Stimulated activated naive B cell treated with anti-CD40 and anti-IgM and Interleukin-4, amounts not matched to agents 10 μg/mL and 1 μg/mL and 100 μg/mL, for 72 hours (primary cell): ENCODE measurements around the gene HINT1.
"Not testable (repeated sequence)": the region's sequence is repeated elsewhere in the genome, so short reads cannot be mapped to it uniquely, and the experiment has no call there.

Experiments
- ATAC-seq, 2 donors: fragments of 150-1000 bp; cut with Tn5 transposase; replicated peaks; 2 replicates each; pipeline ENCODE4 v1.10.0; 2021; ENCODE audit warnings: moderate library complexity in 1 of 2
- DNase-seq: peaks from one replicate; pipeline ENCODE4 v3.0.0; 2021
- H3K27ac Mint-ChIP-seq: one replicate; pipeline ENCODE4 v1.8.0; 2022; ENCODE audit warnings: mild to moderate bottlenecking, mixed read lengths
- H3K27me3 Mint-ChIP-seq, 2 donors: one replicate each; pipeline ENCODE4 v1.8.0; 2022; ENCODE audit warnings: mixed read lengths in 2 of 2
- H3K36me3 Mint-ChIP-seq, 2 donors: one replicate each; pipeline ENCODE4 v1.8.0; 2022; ENCODE audit warnings: mixed read lengths in 2 of 2, mild to moderate bottlenecking in 1 of 2
- H3K4me1 Mint-ChIP-seq, 2 donors: one replicate each; pipeline ENCODE4 v1.8.0; 2022; ENCODE audit warnings: mixed read lengths in 2 of 2, mild to moderate bottlenecking in 1 of 2
- H3K4me3 Mint-ChIP-seq, 2 donors: one replicate each; pipeline ENCODE4 v1.8.0; 2022; ENCODE audit warnings: mild to moderate bottlenecking in 2 of 2, mixed read lengths in 2 of 2, moderate library complexity in 1 of 2
- H3K9me3 Mint-ChIP-seq, 2 donors: one replicate each; pipeline ENCODE4 v1.8.0; 2022; ENCODE audit warnings: mixed read lengths in 2 of 2, mild to moderate bottlenecking in 1 of 2

The HINT1 gene

DNA sequence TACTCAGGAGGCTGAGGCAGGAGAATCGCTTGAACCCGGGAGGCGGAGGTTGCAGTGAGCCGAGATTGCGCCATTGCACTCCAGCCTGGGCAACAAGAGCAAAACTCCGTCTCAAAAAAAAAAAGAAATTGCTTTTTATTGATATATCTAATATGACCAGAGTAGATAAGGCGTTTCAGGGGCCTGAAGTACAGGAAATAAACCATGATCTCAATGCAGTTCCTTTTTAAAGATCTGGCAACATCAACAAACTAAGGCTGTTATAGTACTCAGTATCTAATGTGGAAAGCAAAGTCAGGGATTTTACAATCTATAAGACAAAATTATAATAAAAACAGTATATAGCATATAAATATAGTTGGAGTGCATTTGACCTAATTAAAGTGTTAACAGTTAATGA is 28.8 kb upstream of the HINT1 start:
- not testable (repeated sequence) for H3K4me3 Mint-ChIP-seq, H3K27me3 Mint-ChIP-seq, H3K4me1 Mint-ChIP-seq, H3K9me3 Mint-ChIP-seq, H3K27ac Mint-ChIP-seq, ATAC-seq, DNase-seq
- H3K36me3 Mint-ChIP-seq, result peaks cover 21 to 23% of the 10 kb centered on the region in 2 donors

DNA sequence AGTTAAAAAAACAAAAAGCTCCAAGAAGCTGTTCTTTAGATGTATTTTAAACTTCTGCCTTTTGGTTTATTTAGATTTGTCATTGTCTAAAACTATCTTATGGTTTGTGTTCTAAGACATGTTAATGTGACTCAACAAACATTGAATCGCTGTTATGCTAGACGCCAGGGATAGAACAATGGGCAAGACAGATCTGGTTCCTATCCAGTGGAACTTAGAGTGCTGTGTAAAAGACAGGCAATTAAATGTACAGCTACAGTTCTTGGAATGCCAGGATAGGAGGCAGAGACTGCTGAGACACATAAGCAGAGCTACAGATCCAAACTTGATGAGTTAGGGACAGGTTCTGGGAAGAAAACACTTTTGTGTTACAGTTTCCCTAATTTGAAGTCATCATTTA is 28.1 kb upstream of the HINT1 start:
- no peak overlapping the region for H3K27ac Mint-ChIP-seq
- no peak overlapping the region for H3K4me3 Mint-ChIP-seq
- peaks cover 21 to 23% of the 10 kb centered on the region in 2 donors for H3K36me3 Mint-ChIP-seq

DNA sequence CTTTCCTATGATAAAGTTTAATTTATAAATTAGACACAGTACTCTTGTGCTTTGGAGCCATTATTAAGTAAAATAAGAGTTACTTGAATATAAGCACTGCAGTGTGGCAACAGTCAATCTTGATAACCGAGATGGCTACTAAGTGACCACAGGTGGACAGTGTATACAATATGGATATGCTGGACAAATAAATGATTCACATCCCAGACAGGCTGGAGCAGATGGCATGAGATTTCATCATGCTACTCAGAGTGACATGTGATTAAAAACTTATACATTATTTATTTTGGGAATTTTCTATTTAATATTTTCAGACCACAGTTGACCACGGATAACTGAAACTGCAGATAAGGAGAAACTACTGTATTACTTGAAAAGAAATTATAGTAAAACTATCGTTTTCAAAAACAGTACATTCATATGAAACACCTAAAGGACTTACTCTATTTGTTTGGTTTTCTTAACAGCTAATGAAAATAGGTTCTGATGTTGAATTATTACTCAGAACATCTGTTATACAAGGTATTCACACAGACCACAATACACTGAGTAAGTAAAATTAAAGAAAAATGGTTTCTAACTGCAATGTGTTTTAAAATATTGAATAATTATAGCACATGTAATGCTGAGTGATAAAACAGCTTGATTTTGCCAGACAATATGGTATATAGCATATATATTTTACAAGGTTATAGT is 21.7 kb upstream of the HINT1 start:
- Mint-ChIP-seq H3K27ac (no peak overlapping the region), H3K4me1 (no peaks in the 10 kb centered on the region), H3K36me3 (peaks cover 21 to 27% of the 10 kb centered on the region in 2 donors), H3K27me3 (no peaks in the 10 kb centered on the region), H3K9me3 (no peaks in the 10 kb centered on the region), H3K4me3 (no peak overlapping the region)
- ATAC-seq, result no peak
- DNase-seq, result no peak

More for the DNA sequence above, 28.1 kb upstream of the HINT1 start:
- H3K9me3 Mint-ChIP-seq, result no peaks in the 10 kb centered on the region
- H3K4me1 Mint-ChIP-seq, result no peaks in the 10 kb centered on the region
- DNase-seq (no peak), ATAC-seq (no peak)
- H3K27me3 Mint-ChIP-seq, result no peaks in the 10 kb centered on the region

DNA sequence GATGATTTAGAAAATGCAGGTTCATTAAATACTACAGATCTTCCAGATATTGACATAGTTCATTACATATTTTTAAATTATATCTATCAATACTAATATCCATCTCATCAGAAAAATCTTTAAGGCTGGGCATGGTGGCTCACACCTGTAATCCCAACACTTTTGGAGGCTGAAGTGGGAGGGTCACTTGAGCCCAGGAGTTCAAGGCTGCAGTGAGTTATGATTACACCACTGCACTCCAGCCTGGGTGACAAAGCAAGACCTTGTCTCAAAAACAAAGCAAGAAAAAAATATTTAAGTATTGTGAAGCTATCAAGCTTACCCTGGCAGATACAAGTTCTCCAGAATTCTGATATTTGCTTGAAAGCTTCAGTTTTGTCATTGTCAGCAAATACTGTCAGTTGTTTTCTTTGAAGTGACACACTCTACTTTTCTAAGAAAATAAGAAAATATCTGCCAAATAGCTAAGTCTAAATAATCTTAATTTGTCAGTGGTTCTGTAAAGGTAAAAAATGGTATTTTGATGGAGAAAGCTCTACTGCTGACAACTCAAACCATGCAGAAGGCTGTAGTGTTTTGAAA is 20.6 kb upstream of the HINT1 start:
- ATAC-seq (no peak), DNase-seq (no peak)
- H3K27ac Mint-ChIP-seq, result no peak overlapping the region
- no peaks in the 10 kb centered on the region for H3K27me3 Mint-ChIP-seq
- peaks cover 18 to 23% of the 10 kb centered on the region in 2 donors for H3K36me3 Mint-ChIP-seq
- H3K9me3 Mint-ChIP-seq, result no peaks in the 10 kb centered on the region
- no peak overlapping the region for H3K4me3 Mint-ChIP-seq
- H3K4me1 Mint-ChIP-seq, result no peaks in the 10 kb centered on the region

DNA sequence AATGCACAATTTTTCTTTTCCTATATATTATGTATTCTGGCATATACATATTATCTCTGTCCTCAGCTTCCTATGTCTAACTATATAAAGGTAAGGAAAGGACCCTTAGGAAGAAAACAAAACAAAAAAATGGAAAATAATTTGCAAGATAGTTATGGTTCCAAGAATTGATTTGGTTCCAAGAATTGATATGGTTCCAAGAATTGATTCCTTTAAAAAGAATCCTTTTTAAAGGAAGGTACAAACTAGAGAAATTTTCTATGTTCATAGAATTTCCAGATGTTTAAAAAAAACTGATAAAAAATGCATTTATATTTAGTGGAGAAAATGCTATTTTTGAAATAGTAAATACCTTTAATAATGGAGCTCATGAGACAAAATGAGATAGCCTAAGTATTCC is 17.8 kb upstream of the HINT1 start:
- Mint-ChIP-seq H3K4me1 (peaks cover 5% of the 10 kb centered on the region in 2 donors), H3K27ac (no peak overlapping the region), H3K27me3 (no peaks in the 10 kb centered on the region), H3K36me3 (peaks cover 9 to 16% of the 10 kb centered on the region in 2 donors), H3K9me3 (no peaks in the 10 kb centered on the region), H3K4me3 (no peak overlapping the region)
- no peak for DNase-seq
- no peak for ATAC-seq

DNA sequence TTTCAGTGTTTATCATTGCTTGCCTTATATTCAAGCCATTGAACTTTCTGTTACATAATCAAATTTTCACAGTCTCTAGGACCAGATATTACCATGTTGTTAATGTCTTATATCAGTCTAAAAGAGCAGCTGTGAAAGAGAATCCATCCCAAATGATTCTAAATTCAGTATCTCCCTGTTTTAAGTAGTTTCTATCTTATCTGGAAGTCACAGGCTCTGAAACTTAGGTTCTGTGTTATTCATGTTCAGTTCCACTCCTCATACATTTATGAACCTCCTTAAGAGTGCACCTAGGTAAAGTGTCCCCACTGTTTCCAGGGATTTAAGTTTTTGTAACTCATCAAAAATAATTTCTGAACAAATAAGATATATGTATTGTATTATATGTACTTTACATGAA is 15.4 kb upstream of the HINT1 start:
- ATAC-seq (no peak), DNase-seq (no peak)
- H3K4me3 Mint-ChIP-seq, result no peak overlapping the region
- peaks cover 10 to 23% of the 10 kb centered on the region in 2 donors for H3K36me3 Mint-ChIP-seq
- H3K27ac Mint-ChIP-seq, result no peak overlapping the region
- H3K9me3 Mint-ChIP-seq, result no peaks in the 10 kb centered on the region
- H3K4me1 Mint-ChIP-seq, result peaks cover 11 to 15% of the 10 kb centered on the region in 2 donors
- no peaks in the 10 kb centered on the region for H3K27me3 Mint-ChIP-seq

DNA sequence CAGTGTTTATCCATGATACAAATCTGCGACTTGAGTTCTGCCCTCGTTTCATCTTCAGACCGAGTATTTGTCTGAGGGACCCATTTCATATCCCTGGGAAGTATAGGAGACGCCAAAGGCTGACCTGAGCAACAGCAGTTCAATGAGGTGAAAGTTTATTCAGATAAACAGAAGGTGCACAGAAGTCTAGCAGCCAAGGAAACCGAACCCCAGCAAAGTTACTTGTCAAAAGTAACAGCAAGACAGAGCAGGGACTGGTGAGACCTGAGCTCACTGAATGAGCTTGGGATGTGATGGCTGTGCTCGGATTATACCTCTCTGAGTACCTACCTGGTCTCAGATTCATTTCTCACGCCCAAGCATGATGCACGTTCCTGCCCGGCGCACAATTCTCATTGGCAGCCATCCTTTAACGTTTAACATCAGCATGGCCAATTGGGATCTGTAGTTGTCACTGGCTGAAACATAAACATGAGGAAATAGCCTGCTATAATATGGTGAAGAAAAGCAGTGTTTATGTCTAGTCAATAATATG is 6.3 kb upstream of the HINT1 start:
- Mint-ChIP-seq H3K27ac (peak overlapping the region; percentile 98), H3K4me3 (peak overlapping the region; percentile 92 to 98), H3K27me3 (no peaks in the 10 kb centered on the region), H3K4me1 (peaks cover 18 to 37% of the 10 kb centered on the region in 2 donors), H3K9me3 (no peaks in the 10 kb centered on the region), H3K36me3 (peaks cover 0 to 10% of the 10 kb centered on the region in 2 donors)
- DNase-seq, result no peak
- no peak for ATAC-seq

DNA sequence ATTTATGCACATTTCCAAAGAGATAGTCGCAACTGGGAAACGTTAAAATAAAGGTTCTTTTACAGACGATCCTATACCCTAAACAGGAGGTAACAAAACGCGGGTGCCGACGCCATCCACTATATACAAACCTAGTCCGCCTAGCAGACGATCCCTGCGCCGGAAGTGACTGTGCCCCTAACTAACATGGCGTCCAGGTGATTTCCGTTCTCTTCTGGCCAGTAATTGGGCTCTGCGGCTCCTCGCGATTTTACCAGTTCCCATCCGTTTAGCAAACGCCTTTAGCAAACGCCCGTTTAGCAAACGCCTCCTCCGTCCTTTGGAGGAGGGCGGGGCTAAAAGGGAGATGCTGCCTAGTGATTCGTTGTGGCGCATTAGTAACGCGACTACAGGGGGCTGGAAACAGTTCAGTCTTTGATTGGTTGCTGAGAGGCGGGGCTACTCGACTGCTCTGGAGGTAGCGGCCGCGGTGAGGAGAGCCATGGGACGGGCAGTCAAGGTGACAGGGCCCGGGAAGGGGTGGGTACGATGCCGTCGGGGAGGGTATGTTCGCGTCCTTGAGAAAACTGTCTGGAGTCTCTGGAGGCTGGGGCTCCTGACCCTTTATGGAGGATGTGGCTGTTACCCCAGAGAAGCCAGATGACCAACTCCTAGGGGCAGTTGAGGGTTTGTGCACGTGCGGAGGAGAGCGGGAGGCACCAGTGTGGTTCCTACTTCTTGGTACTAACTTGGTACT is 5.7 kb upstream of the HINT1 start, which contains the start of gene LYRM7:
Gene LYRM7, plus strand, starts transcription at position 405 of the 736 bp plus-strand sequence. Its CDS starts 77 bp downstream, at position 482.
- H3K36me3 Mint-ChIP-seq, result peaks cover 0 to 7% of the 10 kb centered on the region in 2 donors
- ATAC-seq (peak; percentile 97 to 98), DNase-seq (peak; percentile 97)
- peak within 1 kb of the TSS; percentile 92 to 98 for H3K4me3 Mint-ChIP-seq
- no peaks in the 10 kb centered on the region for H3K9me3 Mint-ChIP-seq
- peaks cover 19 to 42% of the 10 kb centered on the region in 2 donors for H3K4me1 Mint-ChIP-seq
- H3K27me3 Mint-ChIP-seq, result no peaks in the 10 kb centered on the region
- H3K27ac Mint-ChIP-seq, result peak within 1 kb of the TSS; percentile 98

DNA sequence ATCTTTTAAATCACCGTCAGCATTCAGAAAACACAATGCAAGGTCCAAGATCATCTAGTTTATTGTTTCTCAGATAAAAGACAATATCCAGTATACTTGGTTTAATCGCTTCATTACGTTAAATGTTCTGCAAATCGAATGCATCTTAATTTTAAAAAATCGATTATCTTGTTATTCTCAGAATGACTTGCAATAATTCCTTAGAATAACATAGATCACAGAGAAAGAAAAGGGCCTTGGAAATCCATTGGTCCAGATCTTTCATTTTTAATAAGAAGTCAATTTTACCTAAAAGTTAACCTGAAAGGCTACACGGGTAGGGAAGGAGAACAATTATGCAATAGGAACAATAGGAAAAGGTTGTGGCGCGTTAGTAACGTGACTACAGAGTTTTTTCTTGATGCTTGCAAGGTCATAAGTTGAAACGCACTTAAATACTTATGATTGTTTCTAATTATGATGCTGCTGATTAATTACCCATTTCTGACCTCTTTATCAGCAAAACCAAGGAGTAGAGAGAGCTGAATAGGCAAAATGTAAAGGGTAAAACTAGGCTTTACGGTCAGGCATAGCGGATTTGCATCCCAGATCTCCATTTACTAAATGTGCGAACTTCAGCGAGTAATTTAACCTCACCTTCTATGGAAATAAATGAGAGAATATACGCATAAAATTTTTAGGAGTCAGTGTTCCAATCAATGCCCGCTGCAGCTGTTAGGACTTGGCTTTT is 4.9 kb upstream of the HINT1 start:
- H3K27ac Mint-ChIP-seq, result peak overlapping the region; percentile 98
- peak overlapping the region; percentile 92 to 98 for H3K4me3 Mint-ChIP-seq
- no peaks in the 10 kb centered on the region for H3K27me3 Mint-ChIP-seq
- ATAC-seq (no peak), DNase-seq (no peak)
- peaks cover 19 to 50% of the 10 kb centered on the region in 2 donors for H3K4me1 Mint-ChIP-seq
- H3K9me3 Mint-ChIP-seq, result no peaks in the 10 kb centered on the region
- peaks cover 0 to 7% of the 10 kb centered on the region in 2 donors for H3K36me3 Mint-ChIP-seq

DNA sequence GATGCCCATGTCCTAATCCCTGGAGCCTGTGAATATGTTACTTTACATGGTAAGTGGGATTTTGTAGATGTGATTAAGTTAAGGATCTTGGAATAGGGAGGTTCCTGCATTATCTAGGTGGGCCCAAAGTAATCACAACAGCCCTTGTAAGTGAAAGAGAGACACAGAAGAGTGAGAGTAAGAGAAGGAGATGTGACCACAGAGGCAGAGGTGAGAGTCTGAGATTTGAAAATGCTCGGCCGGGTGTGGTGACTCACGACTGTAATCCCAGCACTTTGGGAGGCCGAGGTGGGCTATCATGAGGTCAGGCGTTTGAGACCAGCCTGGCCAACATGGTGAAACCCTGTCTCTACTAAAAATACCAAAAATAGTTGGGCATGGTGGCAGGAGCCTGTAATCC is 2.6 kb upstream of the HINT1 start:
- H3K27me3 Mint-ChIP-seq, result no peaks in the 10 kb centered on the region
- ATAC-seq (no peak), DNase-seq (no peak)
- H3K36me3 Mint-ChIP-seq, result peaks cover 4 to 5% of the 10 kb centered on the region in 2 donors
- no peak overlapping the region for H3K4me3 Mint-ChIP-seq
- H3K9me3 Mint-ChIP-seq, result no peaks in the 10 kb centered on the region
- no peak overlapping the region for H3K27ac Mint-ChIP-seq
- peaks cover 19 to 46% of the 10 kb centered on the region in 2 donors for H3K4me1 Mint-ChIP-seq

DNA sequence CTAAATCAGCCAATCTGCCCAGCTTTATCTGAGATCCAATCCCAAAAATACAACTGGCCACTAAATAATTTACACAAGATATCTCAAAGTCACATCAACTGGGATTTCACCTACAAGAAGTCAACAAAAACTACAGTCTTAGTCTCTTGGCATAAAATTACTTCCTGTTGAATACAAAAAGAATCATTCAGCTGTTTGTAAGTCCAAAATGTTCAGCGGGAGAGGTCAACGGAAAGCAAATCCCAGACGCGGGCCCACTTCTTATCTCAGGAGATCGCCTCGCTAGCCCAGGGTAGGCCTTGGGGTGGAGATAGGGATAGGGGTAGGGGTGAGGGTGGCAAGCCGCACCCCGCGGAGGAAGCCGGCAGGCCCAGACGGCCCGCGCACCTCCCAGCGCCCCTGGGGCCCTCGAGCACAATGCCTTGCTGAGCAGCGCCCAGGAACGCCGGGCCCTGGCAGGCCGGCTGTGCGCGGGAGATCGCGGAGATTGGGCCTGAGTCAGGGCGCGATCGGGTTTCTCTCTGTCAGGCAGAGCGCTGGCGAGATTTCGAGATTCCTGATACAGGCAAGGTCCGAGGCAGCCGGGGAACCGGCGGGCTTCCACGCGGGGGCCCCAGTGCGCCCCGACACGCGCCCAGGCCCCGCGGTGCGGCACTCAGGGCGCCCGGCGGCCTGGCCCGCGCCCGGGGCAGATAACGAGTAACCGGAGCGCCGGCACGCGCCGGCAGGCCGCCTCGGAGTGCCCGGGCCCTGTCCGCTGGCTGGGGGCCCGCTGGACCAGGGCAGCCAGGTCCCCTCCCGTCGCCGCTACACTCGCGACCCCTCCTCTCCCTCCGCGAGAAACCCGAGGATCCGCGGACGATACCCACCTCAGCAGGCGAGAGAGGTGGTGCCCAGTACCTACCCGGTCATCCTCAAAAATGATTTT is 601 bp downstream of the HINT1 start:
- DNase-seq (peak; percentile 65), ATAC-seq (peak; percentile 77 to 82)
- no peaks in the 10 kb centered on the region for H3K9me3 Mint-ChIP-seq
- no peaks in the 10 kb centered on the region for H3K27me3 Mint-ChIP-seq
- peak overlapping the region; percentile 92 to 94 for H3K4me3 Mint-ChIP-seq
- H3K36me3 Mint-ChIP-seq, result peaks cover 12 to 22% of the 10 kb centered on the region in 2 donors
- H3K4me1 Mint-ChIP-seq, result peaks cover 14 to 43% of the 10 kb centered on the region in 2 donors
- H3K27ac Mint-ChIP-seq, result peak overlapping the region; percentile 98

DNA sequence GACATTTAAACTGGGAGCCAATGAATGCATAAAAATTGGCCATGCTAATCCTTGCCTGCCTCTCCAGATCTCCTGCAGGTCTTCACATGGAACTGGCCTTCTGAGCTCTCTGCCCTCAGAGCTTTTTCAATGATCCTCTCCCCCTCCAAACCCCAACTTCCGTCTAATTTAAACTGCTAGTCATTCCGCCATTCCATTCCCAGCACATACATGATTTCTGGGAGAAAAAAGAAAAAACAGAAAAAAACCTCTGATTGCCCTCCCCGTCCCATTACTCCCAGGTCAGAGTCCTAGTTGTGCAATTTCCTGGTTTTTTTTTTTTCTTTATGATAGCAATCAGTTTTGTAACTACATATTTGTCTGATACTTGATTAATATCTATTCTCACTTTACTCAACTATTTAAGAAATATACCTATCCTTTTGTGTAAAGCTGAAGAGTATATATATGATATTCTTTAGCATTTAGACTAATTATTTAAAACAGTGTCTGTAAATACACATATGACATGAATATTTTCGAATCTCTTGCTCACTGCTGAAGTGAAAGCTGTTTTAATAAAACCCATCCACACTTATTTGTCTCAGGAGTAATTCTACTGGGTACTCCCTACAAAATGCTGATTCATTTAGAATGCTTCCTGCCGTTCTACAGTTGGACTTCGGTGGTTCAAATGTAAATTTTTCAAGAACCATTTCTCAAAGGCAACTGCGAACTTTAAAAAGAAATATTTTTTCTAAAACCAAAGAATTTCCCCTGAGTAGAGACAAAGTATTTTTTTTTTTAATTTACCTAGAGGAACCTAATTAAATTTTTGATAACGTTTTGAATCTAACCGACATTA is 1.6 kb downstream of the HINT1 start:
- ATAC-seq, result no peak
- Mint-ChIP-seq H3K27me3 (no peaks in the 10 kb centered on the region), H3K9me3 (no peaks in the 10 kb centered on the region), H3K36me3 (peaks cover 20 to 31% of the 10 kb centered on the region in 2 donors), H3K27ac (peak overlapping the region; percentile 38), H3K4me3 (peak overlapping the region; percentile 82 to 94), H3K4me1 (peaks cover 15 to 43% of the 10 kb centered on the region in 2 donors)
- DNase-seq, result no peak
